GM21723 (cell line): Measurements from ENCODE around the gene BACH2.
A peak's percentile ranks its signal among the peaks of the same experiment; 100 is the strongest.
"Not testable (repeated sequence)": the region's sequence is repeated elsewhere in the genome, so short reads cannot be mapped to it uniquely, and the experiment has no call there.

ENCODE experiments used
- ATAC-seq: cut with Tn5 transposase; IDR thresholded peaks from one replicate; pipeline ENCODE4 v1.9.1; 2021; ENCODE audit warnings: mild to moderate bottlenecking, moderate library complexity; ENCODE audit not compliant: unreplicated experiment

BACH2 gene

GRCh38 chr6:90296341-90297114 is at the start of gene BACH2:
Gene BACH2, minus strand, starts transcription at chr6:90296843. Its CDS starts 287,999 bp downstream, at chr6:90008844.
- peak; percentile 84 for ATAC-seq

GRCh38 chr6:90343576-90343975 is 46.9 kb upstream of the BACH2 start:
- no peak for ATAC-seq

GRCh38 chr6:90338409-90338808 is 41.8 kb upstream of the BACH2 start:
- no peak for ATAC-seq

GRCh38 chr6:90336388-90336947 is 39.8 kb upstream of the BACH2 start:
- ATAC-seq, result no peak

GRCh38 chr6:90333928-90334327 is 37.3 kb upstream of the BACH2 start:
- no peak for ATAC-seq

- ATAC-seq, result not testable (repeated sequence)
Observed at GRCh38 chr6:90332978-90333543, 36.4 kb upstream of the BACH2 start.

- no peak for ATAC-seq
Observed at GRCh38 chr6:90329386-90330077, 32.9 kb upstream of the BACH2 start.

- no peak for ATAC-seq
Observed at GRCh38 chr6:90328004-90328403, 31.4 kb upstream of the BACH2 start.

GRCh38 chr6:90326404-90327057 is 29.9 kb upstream of the BACH2 start:
- ATAC-seq, result no peak

- no peak for ATAC-seq
Observed at GRCh38 chr6:90323706-90324105, 27.1 kb upstream of the BACH2 start.

- no peak for ATAC-seq
Observed at GRCh38 chr6:90322976-90323474, 26.4 kb upstream of the BACH2 start.

GRCh38 chr6:90319979-90320685 is 23.5 kb upstream of the BACH2 start:
- no peak for ATAC-seq

- no peak for ATAC-seq
Observed at GRCh38 chr6:90319044-90319443, 22.4 kb upstream of the BACH2 start.

GRCh38 chr6:90315986-90316385 is 19.3 kb upstream of the BACH2 start:
- no peak for ATAC-seq

GRCh38 chr6:90315354-90315950 is 18.8 kb upstream of the BACH2 start:
- no peak for ATAC-seq

- ATAC-seq, result no peak
Observed at GRCh38 chr6:90314514-90314913, 17.9 kb upstream of the BACH2 start.

- no peak for ATAC-seq
Observed at GRCh38 chr6:90311569-90311968, 14.9 kb upstream of the BACH2 start.

- no peak for ATAC-seq
Observed at GRCh38 chr6:90305800-90306448, 9.3 kb upstream of the BACH2 start.

- no peak for ATAC-seq
Observed at GRCh38 chr6:90304308-90304707, 7.7 kb upstream of the BACH2 start.
